Endometrial microvascular endothelial cells (primary cell): ENCODE data around the gene BANF1. TPM values are rescaled to one million over a fixed set of nuclear protein-coding genes. Genes with fewer than 3 reads are reported as not detected.

Experiments used
- in situ Hi-C: cut with HindIII; loops from 2 replicates; pipeline ENCODE4 v1.10.0; 2017; ENCODE audit warnings: low sequenced_read_pairs, low pct_unique_long_range_greater_than_20kb; ENCODE audit errors: inconsistent ontology term
- total RNA-seq: library from RNA; depleted of rRNA; stranded (reverse); fragments of >200 nt; gene quantifications from one replicate; pipeline ENCODE4 v1.2.3, GENCODE V29; 2015; ENCODE audit errors: inconsistent ontology term

The BANF1 gene
- total RNA-seq, 1 donor from 2014 or later = 118 TPM

- in situ Hi-C loops = no loop called here
Observed at GRCh38 chr11:65977621-65978390, 24.5 kb upstream of the BANF1 start.

GRCh38 chr11:65978391-65979238, 23.7 kb upstream of the BANF1 start:
- in situ Hi-C loops = no loop called here

GRCh38 chr11:65979261-65979759, 23.0 kb upstream of the BANF1 start:
- in situ Hi-C loops = no loop called here

GRCh38 chr11:65981101-65981740, 21.1 kb upstream of the BANF1 start:
- in situ Hi-C loops = no loop called here

GRCh38 chr11:65981972-65982823, 20.1 kb upstream of the BANF1 start:
- in situ Hi-C loops = no loop called here

- in situ Hi-C loops = no loop called here
Observed at GRCh38 chr11:65982824-65983588, 19.3 kb upstream of the BANF1 start.

GRCh38 chr11:65983589-65983987, 18.7 kb upstream of the BANF1 start:
- in situ Hi-C loops = no loop called here

GRCh38 chr11:65987336-65987735, 15.0 kb upstream of the BANF1 start:
- in situ Hi-C loops = no loop called here

GRCh38 chr11:65988791-65989592, 13.3 kb upstream of the BANF1 start:
- in situ Hi-C loops = no loop called here

- in situ Hi-C loops = no loop called here
Observed at GRCh38 chr11:65992056-65992455, 10.2 kb upstream of the BANF1 start.

- in situ Hi-C loops = no loop called here
Observed at GRCh38 chr11:65997286-65997685, 5.0 kb upstream of the BANF1 start.

GRCh38 chr11:66002648-66003225, 434 bp downstream of the BANF1 start:
- in situ Hi-C loops = no loop called here

GRCh38 chr11:66003291-66003690, 988 bp downstream of the BANF1 start:
- in situ Hi-C loops = no loop called here

GRCh38 chr11:66004186-66004585, 1.9 kb downstream of the BANF1 start:
- in situ Hi-C loops = no loop called here

GRCh38 chr11:66006134-66006890, 4.0 kb downstream of the BANF1 start:
- in situ Hi-C loops = no loop called here

GRCh38 chr11:66006891-66007176, 4.5 kb downstream of the BANF1 start:
- in situ Hi-C loops = no loop called here
